B cell (primary cell): ENCODE measurements around the gene PNPLA2. TPM values are rescaled to one million over a fixed set of nuclear protein-coding genes. Genes with fewer than 3 reads are reported as not detected.

Experiments
- ATAC-seq: fragments of 200-7000 bp; cut with Tn5 transposase; one replicate; pipeline ENCODE4 v1.10.0; 2021; ENCODE audit warnings: low read depth, mild to moderate bottlenecking, moderate number of reproducible peaks, moderate library complexity
- CTCF ChIA-PET: fragments of 350-600 bp; sonication (Branson Sonifier 250); formaldehyde crosslinking; loops from one replicate; lab custom pipeline; 2021; ENCODE audit warnings: antibody characterized with exemption, inconsistent platforms; lab: Charles Lee
- POLR2A ChIA-PET: fragments of 350-600 bp; sonication (Branson Sonifier 250); formaldehyde crosslinking; loops from one replicate; lab custom pipeline; 2021; ENCODE audit warnings: antibody characterized with exemption; lab: Charles Lee
- DNase-seq: peaks from one replicate; pipeline ENCODE4 v3.0.0; 2013
- H2AFZ ChIP-seq: 2 replicates; pipeline ENCODE4 v1.6.1; 2012; ENCODE audit warnings: mild to moderate bottlenecking, low read depth, low read length; ENCODE audit not compliant: insufficient read depth, poor library complexity, severe bottlenecking
- H3K27ac ChIP-seq, 2 donors: 1 replicate in 1 of 2; 2 replicates in 1 of 2; pipeline ENCODE4 v1.5.1; 2012 to 2013; ENCODE audit warnings: low read length in 2 of 2, mild to moderate bottlenecking in 2 of 2, moderate library complexity in 1 of 2
- H3K27me3 ChIP-seq, 4 experiments: fragments of 200-600 bp in 1 of 4; sonication (generic) in 1 of 4; replicated peaks in 1 of 4; 1 replicate in 2 of 4; 2 replicates in 2 of 4; pipeline versions ENCODE4 v1.6.1 to v1.7.0; 2013 to 2016; ENCODE audit warnings: low read length in 3 of 4, mild to moderate bottlenecking in 2 of 4, mixed read lengths in 1 of 4, moderate library complexity in 1 of 4; ENCODE audit not compliant: insufficient read depth in 4 of 4, control insufficient read depth in 3 of 4; ENCODE audit errors: control extremely low read depth in 1 of 4
- H3K36me3 ChIP-seq, 2 experiments: replicated peaks in 1 of 2; 1 replicate in 1 of 2; 2 replicates in 1 of 2; pipeline versions ENCODE4 v1.6.1 to v1.7.1; 2013; ENCODE audit warnings: low read length in 1 of 2; ENCODE audit not compliant: insufficient read depth in 2 of 2, control insufficient read depth in 1 of 2; ENCODE audit errors: control extremely low read depth in 1 of 2, extremely low read depth in 1 of 2
- H3K4me1 ChIP-seq, 2 donors: fragments of 200-600 bp in 1 of 2; sonication (generic) in 1 of 2; 1 replicate in 1 of 2; 2 replicates in 1 of 2; pipeline versions ENCODE4 v1.5.1 to v1.6.1; 2013 to 2017; ENCODE audit warnings: low read length in 2 of 2; ENCODE audit not compliant: control insufficient read depth in 2 of 2, insufficient read depth in 2 of 2
- H3K4me2 ChIP-seq: replicated peaks from 2 replicates; pipeline ENCODE3; 2012; ENCODE audit warnings: mild to moderate bottlenecking, low read depth, low read length; ENCODE audit not compliant: poor library complexity, severe bottlenecking
- H3K4me3 ChIP-seq, 5 experiments: fragments of 200-600 bp in 1 of 5; sonication (generic) in 1 of 5; 1 replicate in 3 of 5; 2 replicates in 2 of 5; pipeline versions ENCODE4 v1.5.1 to v1.7.0; 2011 to 2016; ENCODE audit warnings: low read length in 4 of 5, mild to moderate bottlenecking in 4 of 5, low read depth in 2 of 5, control low read depth in 1 of 5, moderate library complexity in 1 of 5; ENCODE audit not compliant: insufficient read depth in 1 of 5; ENCODE audit errors: control extremely low read depth in 1 of 5, extremely low read depth in 1 of 5
- H3K79me2 ChIP-seq: fragments of 200-600 bp; sonication (generic); one replicate; pipeline ENCODE4 v1.6.0; 2016; ENCODE audit warnings: low read length; ENCODE audit not compliant: control insufficient read depth, insufficient read depth
- H3K9ac ChIP-seq: fragments of 200-600 bp; sonication (generic); 2 replicates; pipeline ENCODE4 v1.6.1; 2017; ENCODE audit warnings: mild to moderate bottlenecking, low read length, moderate library complexity
- H3K9me3 ChIP-seq, 3 donors: one replicate each; pipeline versions ENCODE4 v1.6.1 to v1.7.1; 2013; ENCODE audit warnings: low read length in 2 of 3; ENCODE audit not compliant: control insufficient read depth in 2 of 3, insufficient read depth in 1 of 3; ENCODE audit errors: control extremely low read depth in 1 of 3
- H4K20me1 ChIP-seq: 2 replicates; pipeline ENCODE4 v1.6.0; 2012; ENCODE audit warnings: mild to moderate bottlenecking, low read length; ENCODE audit not compliant: insufficient read depth, control insufficient read depth, poor library complexity, severe bottlenecking
- H3K27ac Mint-ChIP-seq: one replicate; pipeline ENCODE4 v1.8.0; 2021; ENCODE audit warnings: mixed read lengths
- H3K27me3 Mint-ChIP-seq: one replicate; pipeline ENCODE4 v1.8.0; 2021; ENCODE audit warnings: mixed read lengths
- H3K4me1 Mint-ChIP-seq: one replicate; pipeline ENCODE4 v1.8.0; 2021; ENCODE audit warnings: mixed read lengths
- H3K4me3 Mint-ChIP-seq: one replicate; pipeline ENCODE4 v1.8.0; 2021; ENCODE audit warnings: mixed read lengths
- H3K9me3 Mint-ChIP-seq: one replicate; pipeline ENCODE4 v1.8.0; 2022; ENCODE audit warnings: mixed read lengths; ENCODE audit not compliant: insufficient read depth
- EZH2 ChIP-seq: IDR thresholded peaks from 2 replicates; pipeline ENCODE4 v1.6.1; 2012; ENCODE audit warnings: borderline replicate concordance, low read depth, mild to moderate bottlenecking, moderate library complexity, low read length; ENCODE audit not compliant: insufficient read depth, poor library complexity, severe bottlenecking
- WGBS: methylation state at CpG from one replicate; pipeline ENCODE4 v1.1.5; 2013; ENCODE audit warnings: missing lambda C conversion rate; ENCODE audit not compliant: insufficient coverage; 5-methylcytosine and 5-hydroxymethylcytosine counted together
- intact Hi-C: fragments of 100-400 bp; cut with micrococcal nuclease; formaldehyde crosslinking; loops from one replicate; pipeline ENCODE4 v1.10.0; 2022
- polyA plus RNA-seq: library from polyadenylated mRNA; depleted of rRNA; stranded (reverse); fragments of >200 nt; gene quantifications from 2 replicates; pipeline ENCODE4 v1.2.3, GENCODE V29; 2012
- total RNA-seq, 2 donors: library from RNA; stranded (reverse); fragments of 120-200 nt in 1 of 2; gene quantifications; 1 replicate in 1 of 2; 2 replicates in 1 of 2; pipeline versions ENCODE4 v1.2.3 to v1.2.4, GENCODE V29; 2013 to 2022
- TF ChIP-seq, protein P1 (sequence below): fragments of 200-600 bp; IDR thresholded peaks from one replicate; pipeline ENCODE4 v1.8.0; 2022; ENCODE audit warnings: antibody characterized with exemption, mild to moderate bottlenecking

PNPLA2 gene
- total and polyA plus RNA-seq, 2 donors (not counting 1 experiment from before 2014, with no cell fraction given): 208 to 276 TPM

GRCh38 chr11:856397-856796 is 37.7 kb downstream of the PNPLA2 start:
- Histone ChIP-seq H3K9me3 (no peaks in the 10 kb centered on the region), H3K79me2 (no peaks in the 10 kb centered on the region), H3K27ac (no peak overlapping the region), H4K20me1 (no peaks in the 10 kb centered on the region), H3K9ac (no peak overlapping the region), H3K36me3 (no peaks in the 10 kb centered on the region), H3K4me1 (no peaks in the 10 kb centered on the region), H3K4me2 (no peak overlapping the region), H3K27me3 (no peaks in the 10 kb centered on the region), H3K4me3 (no peak overlapping the region), H2AFZ (no peak overlapping the region)
- POLR2A ChIA-PET: no interaction called here
- Mint-ChIP-seq H3K27ac (no peak overlapping the region), H3K4me3 (no peak overlapping the region), H3K4me1 (no peaks in the 10 kb centered on the region), H3K27me3 (peaks cover 3% of the 10 kb centered on the region), H3K9me3 (no peaks in the 10 kb centered on the region)
- DNase-seq: no peak
- intact Hi-C loops: no loop called here
- CTCF ChIA-PET: no interaction called here
- WGBS: 100% methylated on average over 3 of the region's 8 CpGs
- TF ChIP-seq EZH2: no peak
- TF ChIP-seq, protein P1, sequence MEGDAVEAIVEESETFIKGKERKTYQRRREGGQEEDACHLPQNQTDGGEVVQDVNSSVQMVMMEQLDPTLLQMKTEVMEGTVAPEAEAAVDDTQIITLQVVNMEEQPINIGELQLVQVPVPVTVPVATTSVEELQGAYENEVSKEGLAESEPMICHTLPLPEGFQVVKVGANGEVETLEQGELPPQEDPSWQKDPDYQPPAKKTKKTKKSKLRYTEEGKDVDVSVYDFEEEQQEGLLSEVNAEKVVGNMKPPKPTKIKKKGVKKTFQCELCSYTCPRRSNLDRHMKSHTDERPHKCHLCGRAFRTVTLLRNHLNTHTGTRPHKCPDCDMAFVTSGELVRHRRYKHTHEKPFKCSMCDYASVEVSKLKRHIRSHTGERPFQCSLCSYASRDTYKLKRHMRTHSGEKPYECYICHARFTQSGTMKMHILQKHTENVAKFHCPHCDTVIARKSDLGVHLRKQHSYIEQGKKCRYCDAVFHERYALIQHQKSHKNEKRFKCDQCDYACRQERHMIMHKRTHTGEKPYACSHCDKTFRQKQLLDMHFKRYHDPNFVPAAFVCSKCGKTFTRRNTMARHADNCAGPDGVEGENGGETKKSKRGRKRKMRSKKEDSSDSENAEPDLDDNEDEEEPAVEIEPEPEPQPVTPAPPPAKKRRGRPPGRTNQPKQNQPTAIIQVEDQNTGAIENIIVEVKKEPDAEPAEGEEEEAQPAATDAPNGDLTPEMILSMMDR: no peak
- ATAC-seq: no peak

- intact Hi-C loops: no loop called here
- H3K4me2 ChIP-seq: no peak overlapping the region
- H3K27me3 ChIP-seq: no peaks in the 10 kb centered on the region
- Mint-ChIP-seq H3K27ac (no peak overlapping the region), H3K4me1 (no peaks in the 10 kb centered on the region), H3K9me3 (no peaks in the 10 kb centered on the region), H3K27me3 (no peaks in the 10 kb centered on the region), H3K4me3 (no peak overlapping the region)
- ATAC-seq (no peak), DNase-seq (no peak)
- H3K79me2 ChIP-seq: no peaks in the 10 kb centered on the region
- H3K36me3 ChIP-seq: no peaks in the 10 kb centered on the region
- H3K4me1 ChIP-seq: no peaks in the 10 kb centered on the region
- H3K27ac ChIP-seq: no peak overlapping the region
- CTCF ChIA-PET: no interaction called here
- no peak overlapping the region for H2AFZ ChIP-seq
- no peak overlapping the region for H3K4me3 ChIP-seq
- no peaks in the 10 kb centered on the region for H3K9me3 ChIP-seq
- WGBS: 91% methylated on average over 27 of the region's 27 CpGs
- no peaks in the 10 kb centered on the region for H4K20me1 ChIP-seq
- POLR2A ChIA-PET: no interaction called here
- H3K9ac ChIP-seq: no peak overlapping the region
- no peak for TF ChIP-seq EZH2
- TF ChIP-seq, protein P1: no peak
Measured at GRCh38 chr11:858053-858761, 39.5 kb downstream of the PNPLA2 start.
